Heart left ventricle (tissue), 16 donors: ENCODE measurements around the gene HINT1. TPM values are rescaled to one million over a fixed set of nuclear protein-coding genes. Genes with fewer than 3 reads are reported as not detected.

Experiments
- ATAC-seq, 4 donors: fragments of 200-7000 bp; cut with Tn5 transposase; one replicate each; pipeline ENCODE4 v1.9.1; 2020 to 2022; ENCODE audit warnings: moderate library complexity in 4 of 4, mild to moderate bottlenecking in 3 of 4, moderate number of reproducible peaks in 1 of 4
- DNase-seq, 5 donors: peaks; one replicate each; pipeline ENCODE4 v3.0.0-alpha.2; 2020
- H3K27ac ChIP-seq, 12 donors: fragments of 200-600 bp; sonication (generic) in 4 of 12; one replicate each; pipeline versions ENCODE4 v1.5.0 to v1.8.0; 2016 to 2022; ENCODE audit warnings: mild to moderate bottlenecking in 2 of 12
- H3K27me3 ChIP-seq, 9 donors: fragments of 200-600 bp; sonication (generic) in 2 of 9; one replicate each; pipeline versions ENCODE4 v1.5.1 to v1.8.0; 2016 to 2022; ENCODE audit warnings: mild to moderate bottlenecking in 3 of 9
- H3K36me3 ChIP-seq, 9 donors: fragments of 200-600 bp; sonication (generic) in 2 of 9; one replicate each; pipeline versions ENCODE4 v1.5.0 to v1.8.0; 2018 to 2022; ENCODE audit warnings: mild to moderate bottlenecking in 2 of 9
- H3K4me1 ChIP-seq, 12 donors: fragments of 200-600 bp; sonication (generic) in 4 of 12; one replicate each; pipeline versions ENCODE4 v1.5.0 to v1.8.0; 2016 to 2022; ENCODE audit warnings: mild to moderate bottlenecking in 3 of 12
- H3K4me3 ChIP-seq, 12 donors: fragments of 200-600 bp; sonication (generic) in 4 of 12; one replicate each; pipeline versions ENCODE4 v1.5.0 to v1.8.0; 2017 to 2022; ENCODE audit warnings: mild to moderate bottlenecking in 9 of 12, moderate library complexity in 4 of 12
- H3K9me3 ChIP-seq, 12 donors: fragments of 200-600 bp; sonication (generic) in 4 of 12; one replicate each; pipeline versions ENCODE4 v1.5.0 to v1.8.0; 2016 to 2022; ENCODE audit warnings: mild to moderate bottlenecking in 1 of 12
- CTCF ChIP-seq, 12 donors: fragments of 200-600 bp; sonication (generic) in 4 of 12; IDR thresholded peaks; one replicate each; pipeline versions ENCODE4 v1.5.0 to v1.8.0; 2018 to 2022; ENCODE audit warnings: antibody characterized with exemption in 12 of 12, mild to moderate bottlenecking in 5 of 12
- POLR2A ChIP-seq, 2 donors: fragments of 450-650 bp; IDR thresholded peaks; one replicate each; pipeline ENCODE4 v1.6.1; 2017; ENCODE audit warnings: antibody characterized with exemption in 2 of 2, mild to moderate bottlenecking in 2 of 2, moderate library complexity in 2 of 2
- WGBS, 4 donors: extraction: QIAGEN DNeasy Blood & Tissue Kit in 2 of 4; methylation state at CpG; one replicate each; pipeline versions ENCODE4 v1.1.5 to v1.1.7; 2013 to 2018; 5-methylcytosine and 5-hydroxymethylcytosine counted together
- intact Hi-C, 10 donors: fragments of 100-400 bp; cut with DNase I; formaldehyde crosslinking; loops; one replicate each; pipeline versions ENCODE4 v1.11.1 to v1.14.2; 2022
- polyA plus RNA-seq, 2 donors: library from polyadenylated mRNA; stranded (reverse); fragments of 200-250 nt; gene quantifications; one replicate each; pipeline ENCODE4 v1.2.3, GENCODE V29; 2013
- total RNA-seq, 9 donors: library from RNA; depleted of rRNA in 2 of 9; stranded (reverse); fragments of >200 nt in 2 of 9; fragmentation: NEBNext Ultra II Directional in 3 of 9; extraction: Animal tissue kit (Norgen Biotek cat#: 25700) in 3 of 9; gene quantifications; one replicate each; pipeline versions ENCODE4 v1.1.0 to v1.2.4, GENCODE V29; 2016 to 2023
- donor health status: ischemic (EF 13 %, LVEDD 7.1; RV severe dilation, severe dysfunction).
- donor health status: healthy with polysubstance abuse.
- donor health status: DM: no; HTN: yes; CAD: no.
- donor health status: DM: no; HTN: no; CAD: no.
- donor health status: ischemic (EF 25% LVEDD 6.9; RV normal size, moderate dysfunction).
- donor health status: ischemic (EF 25% LVEDD 5.7; RV mildly dilated, moderate dysfunction).
- donor health status: healthy.
- donor health status: DM: yes; HTN: yes; CAD: no.
- donor health status: ischemic (EF 35%, LVEDD 5.7; RV mildly dilated, moderate dysfunction).
- donor health status: nonischemic (EF 11% LVEDD 7.7; RV severe dilation, severe dysfunction).
- donor health status: DM: yes; HTN: yes; CAD: no.
- donor health status: PGD.
- donor health status: ischemic (EF 29% LVEDD 5.4; RV normal size, mild dysfunction).
- donor health status: nonischemic (EF 23%, LVEDD 6.1; RV moderate dilation, normal function).

Gene HINT1
- total and polyA plus RNA-seq, 11 donors = 76.8 to 286 (median 148) TPM

- WGBS, 4 donors = 85 to 93% (median 90%) methylated on average over 4 of the region's 4 CpGs
- Histone ChIP-seq H3K27ac (no peak overlapping the region), H3K9me3 (no peaks in the 10 kb centered on the region), H3K27me3 (no peaks in the 10 kb centered on the region), H3K4me3 (no peak overlapping the region), H3K36me3 (no peaks in the 10 kb centered on the region), H3K4me1 (no peaks in the 10 kb centered on the region)
- TF ChIP-seq CTCF (IDR thresholded peaks at IDR 0.05) (no peak), POLR2A (IDR thresholded peaks at IDR 0.05) (no peak)
- no peak for DNase-seq
- intact Hi-C loops = no loop called here
- no peak for ATAC-seq
These were observed 13.8 kb downstream of the HINT1 start for GRCh38 chr5:131151216-131151615.

DNA sequence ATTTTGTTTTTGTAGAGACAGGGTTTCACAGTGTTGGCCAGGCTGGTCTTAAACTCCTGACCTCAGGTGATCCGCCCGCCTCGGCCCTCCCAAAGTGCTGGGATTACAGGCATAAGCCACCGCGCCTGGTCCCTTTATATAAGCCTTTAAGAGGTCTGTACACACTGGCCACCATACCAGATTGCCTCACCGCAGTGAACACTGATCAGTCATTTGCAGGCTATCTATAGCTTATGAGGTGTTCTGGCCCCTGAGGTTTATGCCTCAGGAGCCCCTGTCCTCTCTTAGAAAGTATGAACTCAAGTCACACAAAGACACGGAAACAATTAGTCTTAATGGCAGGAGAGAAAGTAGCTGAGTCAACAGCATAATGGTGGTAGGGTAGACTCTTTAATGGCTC, 14.6 kb downstream of the HINT1 start:
- no peak for ATAC-seq
- intact Hi-C loops = no loop called here
- Histone ChIP-seq H3K9me3 (no peaks in the 10 kb centered on the region), H3K36me3 (no peaks in the 10 kb centered on the region), H3K4me3 (no peak overlapping the region), H3K4me1 (no peaks in the 10 kb centered on the region), H3K27me3 (no peaks in the 10 kb centered on the region), H3K27ac (no peak overlapping the region)
- no peak for DNase-seq
- WGBS, 4 donors = 94 to 97% (median 95%) methylated on average over 7 of the region's 7 CpGs
- TF ChIP-seq CTCF (IDR thresholded peaks at IDR 0.05) (no peak), POLR2A (IDR thresholded peaks at IDR 0.05) (no peak)

DNA sequence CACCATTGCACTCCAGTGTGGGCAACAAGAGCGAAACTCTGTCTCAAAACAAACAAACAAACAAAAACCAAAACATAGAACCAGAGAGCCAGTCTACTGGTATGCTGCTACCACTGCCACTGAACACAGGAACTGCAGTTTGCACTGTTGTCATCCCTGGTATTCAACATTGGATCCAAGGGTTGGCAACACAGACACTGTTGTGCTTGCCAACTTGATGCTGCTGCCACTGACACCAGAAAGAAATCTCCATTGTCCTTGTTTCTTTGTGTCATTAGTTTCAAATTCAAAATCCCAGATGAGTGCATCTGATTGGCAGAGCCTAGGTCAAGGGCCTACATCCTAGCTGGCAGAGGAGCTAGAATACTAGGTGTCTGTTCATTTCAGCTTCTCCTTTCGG, 16.2 kb downstream of the HINT1 start:
- Histone ChIP-seq H3K9me3 (no peaks in the 10 kb centered on the region), H3K27ac (no peak overlapping the region), H3K4me1 (no peaks in the 10 kb centered on the region), H3K36me3 (no peaks in the 10 kb centered on the region), H3K27me3 (no peaks in the 10 kb centered on the region), H3K4me3 (no peak overlapping the region)
- intact Hi-C loops = no loop called here
- TF ChIP-seq POLR2A (IDR thresholded peaks at IDR 0.05) (no peak), CTCF (IDR thresholded peaks at IDR 0.05) (no peak)
- WGBS, 4 donors = 80 to 95% (median 94%) methylated on average over 2 of the region's 2 CpGs
- ATAC-seq (peak in 2 of 4 donors; percentile 61 to 79), DNase-seq (no peak)

GRCh38 chr5:131147258-131147657, 17.8 kb downstream of the HINT1 start:
- no peaks in the 10 kb centered on the region for H3K4me1 ChIP-seq
- DNase-seq = no peak
- H3K9me3 ChIP-seq = no peaks in the 10 kb centered on the region
- no peaks in the 10 kb centered on the region for H3K27me3 ChIP-seq
- no peak for TF ChIP-seq CTCF (IDR thresholded peaks at IDR 0.05)
- no peak for TF ChIP-seq POLR2A (IDR thresholded peaks at IDR 0.05)
- no peak overlapping the region for H3K27ac ChIP-seq
- ATAC-seq = no peak
- H3K4me3 ChIP-seq = no peak overlapping the region
- no peaks in the 10 kb centered on the region for H3K36me3 ChIP-seq
- intact Hi-C loops = no loop called here
